Activated gamma-delta T cell (primary cell): ENCODE measurements around the gene DLGAP4.

ENCODE experiments used
- DNase-seq: peaks from one replicate; lab custom pipeline; 2025; lab: John Stamatoyannopoulos, UW

DLGAP4 gene

GRCh38 chr20:36350439-36350838, 44.3 kb downstream of the DLGAP4 start:
- DNase-seq, result no peak

- DNase-seq, result no peak
Measured at GRCh38 chr20:36351937-36352336, 45.8 kb downstream of the DLGAP4 start.

GRCh38 chr20:36352843-36353553, 46.9 kb downstream of the DLGAP4 start:
- DNase-seq, result no peak

GRCh38 chr20:36353740-36354139, 47.6 kb downstream of the DLGAP4 start:
- no peak for DNase-seq

- DNase-seq, result no peak
Measured at GRCh38 chr20:36355469-36356171, 49.5 kb downstream of the DLGAP4 start.

GRCh38 chr20:36359668-36360406, 53.7 kb downstream of the DLGAP4 start:
- DNase-seq, result no peak

- no peak for DNase-seq
Measured at GRCh38 chr20:36360429-36360828, 54.3 kb downstream of the DLGAP4 start.

GRCh38 chr20:36361406-36361805, 55.3 kb downstream of the DLGAP4 start:
- no peak for DNase-seq

GRCh38 chr20:36362261-36362660, 56.1 kb downstream of the DLGAP4 start:
- DNase-seq, result no peak

GRCh38 chr20:36362978-36363713, 57.0 kb downstream of the DLGAP4 start:
- DNase-seq, result no peak

- DNase-seq, result no peak
Measured at GRCh38 chr20:36364506-36364905, 58.4 kb downstream of the DLGAP4 start.

- no peak for DNase-seq
Measured at GRCh38 chr20:36366623-36367369, 60.7 kb downstream of the DLGAP4 start.

- no peak for DNase-seq
Measured at GRCh38 chr20:36367370-36367745, 61.2 kb downstream of the DLGAP4 start.

- no peak for DNase-seq
Measured at GRCh38 chr20:36367907-36368799, 62.0 kb downstream of the DLGAP4 start.

- no peak for DNase-seq
Measured at GRCh38 chr20:36368869-36369268, 62.7 kb downstream of the DLGAP4 start.

- DNase-seq, result no peak
Measured at GRCh38 chr20:36369739-36370138, 63.6 kb downstream of the DLGAP4 start.

GRCh38 chr20:36370991-36371790, 65.1 kb downstream of the DLGAP4 start:
- DNase-seq, result no peak

- no peak for DNase-seq
Measured at GRCh38 chr20:36372666-36373065, 66.5 kb downstream of the DLGAP4 start.

- DNase-seq, result no peak
Measured at GRCh38 chr20:36373089-36373488, 67.0 kb downstream of the DLGAP4 start.

- DNase-seq, result no peak
Measured at GRCh38 chr20:36374995-36375394, 68.9 kb downstream of the DLGAP4 start.
